Fibroblast of skin of left quadriceps (primary cell): ENCODE measurements around the gene CD5L.

ENCODE experiments used
- DNase-seq, 2 experiments: peaks; one replicate each; pipeline ENCODE4 v3.0.0-alpha.2; 2013; ENCODE audit warnings: low read depth in 2 of 2

Gene CD5L

GRCh38 chr1:157841708-157842107 lies at the start of gene CD5L:
CD5L (minus strand) TSS chr1:157841808; CDS start chr1:157841701, 107 bp downstream.
- no peak for DNase-seq

GRCh38 chr1:157882580-157882979 lies 41.0 kb upstream of the CD5L start:
- no peak for DNase-seq

- no peak for DNase-seq
Observed at GRCh38 chr1:157880621-157881020, 39.0 kb upstream of the CD5L start.

GRCh38 chr1:157878059-157878458 lies 36.5 kb upstream of the CD5L start:
- DNase-seq = peak; percentile 4 to 14

- DNase-seq = no peak
Observed at GRCh38 chr1:157870490-157870889, 28.9 kb upstream of the CD5L start.

GRCh38 chr1:157868654-157869053 lies 27.0 kb upstream of the CD5L start:
- DNase-seq = no peak

GRCh38 chr1:157862114-157863070 lies 20.8 kb upstream of the CD5L start:
- DNase-seq = no peak

GRCh38 chr1:157856538-157856937 lies 14.9 kb upstream of the CD5L start:
- no peak for DNase-seq

- DNase-seq = peak; percentile 7
Observed at GRCh38 chr1:157852476-157852875, 10.9 kb upstream of the CD5L start.

GRCh38 chr1:157849229-157849875 lies 7.7 kb upstream of the CD5L start:
- DNase-seq = no peak

- DNase-seq = no peak
Observed at GRCh38 chr1:157844089-157844830, 2.7 kb upstream of the CD5L start.

- DNase-seq = no peak
Observed at GRCh38 chr1:157842939-157843338, 1.3 kb upstream of the CD5L start.

- DNase-seq = no peak
Observed at GRCh38 chr1:157838966-157839365, 2.6 kb downstream of the CD5L start.

GRCh38 chr1:157834430-157834829 lies 7.2 kb downstream of the CD5L start:
- no peak for DNase-seq

- no peak for DNase-seq
Observed at GRCh38 chr1:157833145-157833544, 8.5 kb downstream of the CD5L start.

- no peak for DNase-seq
Observed at GRCh38 chr1:157831968-157832626, 9.5 kb downstream of the CD5L start.

GRCh38 chr1:157830887-157831286 lies 10.7 kb downstream of the CD5L start:
- DNase-seq = no peak

- DNase-seq = no peak
Observed at GRCh38 chr1:157829711-157830110, 11.9 kb downstream of the CD5L start.

- no peak for DNase-seq
Observed at GRCh38 chr1:157829210-157829609, 12.4 kb downstream of the CD5L start.

GRCh38 chr1:157820299-157820698 lies 21.3 kb downstream of the CD5L start:
- no peak for DNase-seq

- DNase-seq = no peak
Observed at GRCh38 chr1:157819896-157820295, 21.7 kb downstream of the CD5L start, which contains the start of gene FCRL1. FCRL1 (minus strand) TSS chr1:157820120; CDS start chr1:157820037, 83 bp downstream.

- no peak for DNase-seq
Observed at GRCh38 chr1:157819215-157819614, 22.4 kb downstream of the CD5L start.
